HG03460 (cell line): ENCODE results near the gene NEGR1.
"Not testable (repeated sequence)": the region's sequence is repeated elsewhere in the genome, so short reads cannot be mapped to it uniquely, and the experiment has no call there.

ENCODE experiments used
- ATAC-seq: cut with Tn5 transposase; IDR thresholded peaks from one replicate; pipeline ENCODE4 v1.9.1; 2021; ENCODE audit not compliant: unreplicated experiment

Gene NEGR1

GRCh38 chr1:72282271-72283021 lies at the start of gene NEGR1:
NEGR1 (minus strand) TSS chr1:72282539.
- ATAC-seq = peak; percentile 68

DNA sequence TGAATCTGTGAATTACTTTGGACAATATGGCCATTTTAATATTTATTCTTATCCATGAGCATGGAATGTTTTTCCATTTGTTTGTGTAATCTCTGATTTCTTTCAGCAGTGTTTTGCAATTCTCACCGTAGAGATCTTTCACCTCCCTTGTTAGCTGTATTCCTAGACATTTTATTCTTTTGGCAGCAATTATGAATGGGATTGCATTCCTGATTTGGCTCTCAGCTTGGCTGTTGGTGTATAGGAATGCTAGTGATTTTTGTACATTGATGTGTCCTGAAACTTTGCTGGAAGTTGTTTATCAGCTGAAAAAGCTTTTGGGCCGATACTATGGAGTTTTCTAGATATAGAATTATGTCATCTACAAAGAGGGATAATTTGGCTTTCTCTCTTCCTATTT lies 44.2 kb upstream of the NEGR1 start:
- ATAC-seq = no peak

DNA sequence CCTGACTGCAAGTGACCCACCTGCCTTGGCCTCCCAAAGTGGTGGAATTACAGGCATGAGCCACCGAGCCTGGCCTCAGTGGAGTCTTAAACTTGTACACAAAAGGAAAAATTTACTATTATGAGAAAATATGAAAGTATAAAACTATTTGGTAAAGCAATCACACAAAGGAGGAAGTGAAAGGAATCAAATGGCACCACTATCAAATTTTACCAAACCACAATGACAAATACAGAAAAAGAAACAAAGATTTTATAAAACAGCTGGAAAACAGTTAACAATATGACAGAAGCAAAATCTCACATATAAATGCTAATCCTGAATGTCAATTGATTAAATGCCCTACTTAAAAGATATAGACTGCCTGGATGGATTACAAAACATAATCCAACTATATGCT lies 42.1 kb upstream of the NEGR1 start:
- ATAC-seq = no peak

DNA sequence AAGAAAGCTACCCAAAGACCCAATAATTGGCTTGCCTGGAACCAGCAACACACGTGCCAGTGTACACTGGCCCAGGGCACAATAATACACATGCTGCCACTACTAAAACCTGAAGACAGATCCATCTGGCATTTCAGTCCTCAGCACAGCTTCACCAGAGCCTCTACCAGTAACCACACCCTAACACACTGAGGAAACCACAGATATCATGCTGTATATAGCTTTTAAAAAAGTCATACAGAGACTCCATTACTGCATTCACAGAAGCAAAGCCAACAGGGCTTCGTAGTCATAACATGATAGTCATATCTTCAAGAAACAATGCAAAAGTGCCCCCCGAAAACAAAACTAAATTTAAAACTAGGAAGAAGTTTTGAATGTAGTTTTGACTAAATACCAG lies 40.6 kb upstream of the NEGR1 start:
- ATAC-seq = no peak

DNA sequence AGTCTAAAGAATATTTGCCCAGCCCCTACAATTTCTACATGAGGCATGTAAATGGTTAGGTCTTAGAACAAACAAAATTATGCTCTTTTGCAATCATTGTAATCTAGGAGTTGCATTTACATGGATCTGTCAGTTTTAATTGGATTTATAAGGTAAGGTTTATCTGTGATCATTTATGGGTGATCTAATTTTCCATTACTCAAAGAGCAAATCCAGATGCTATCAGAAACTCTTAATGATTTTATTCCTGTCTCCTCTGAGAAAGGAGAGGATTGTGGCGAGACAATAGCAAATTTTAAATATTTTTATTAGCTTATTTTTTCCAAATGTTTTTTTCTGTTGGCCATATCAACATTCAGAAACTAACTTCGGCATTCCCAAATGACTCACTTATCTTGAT lies 14.2 kb upstream of the NEGR1 start:
- ATAC-seq = no peak

DNA sequence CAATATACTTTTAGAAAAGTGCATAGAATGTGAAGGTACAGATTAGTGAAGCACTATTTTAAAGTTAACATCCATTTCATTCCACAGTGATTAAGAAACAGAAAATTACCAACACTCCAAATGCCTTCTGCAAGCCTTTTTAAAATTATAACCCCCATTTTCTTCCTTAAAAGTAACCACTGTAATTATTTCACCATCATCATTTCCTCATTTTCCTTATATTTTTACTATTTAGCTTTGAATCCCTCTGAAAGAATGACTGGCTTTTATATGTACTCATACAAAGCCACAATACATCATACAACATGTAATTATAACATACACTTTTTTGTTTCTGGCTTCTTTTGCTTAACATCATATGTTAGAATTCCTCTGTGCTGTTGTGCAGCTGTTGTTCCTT lies 6.5 kb upstream of the NEGR1 start:
- ATAC-seq = no peak

- no peak for ATAC-seq
Observed at GRCh38 chr1:72286401-72286800, 4.1 kb upstream of the NEGR1 start.

GRCh38 chr1:72285074-72285425 lies 2.7 kb upstream of the NEGR1 start:
- ATAC-seq = no peak

GRCh38 chr1:72284348-72285073 lies 2.2 kb upstream of the NEGR1 start:
- ATAC-seq = peak; percentile 45

DNA sequence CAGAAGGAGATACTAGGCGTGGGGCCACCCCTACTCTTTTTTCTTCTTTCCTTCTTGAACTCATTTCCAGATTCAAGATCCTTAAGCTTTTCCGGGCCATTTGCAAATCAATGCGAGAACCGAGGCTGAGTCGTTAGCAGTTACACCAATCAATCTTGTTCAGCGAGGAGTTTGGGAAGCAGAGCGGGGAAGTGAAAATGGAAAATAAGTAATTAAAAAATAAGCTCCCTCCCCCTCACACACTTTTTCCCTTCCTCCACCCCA lies 1.7 kb upstream of the NEGR1 start:
- ATAC-seq = no peak

GRCh38 chr1:72283307-72284083 lies 1.2 kb upstream of the NEGR1 start:
- no peak for ATAC-seq

DNA sequence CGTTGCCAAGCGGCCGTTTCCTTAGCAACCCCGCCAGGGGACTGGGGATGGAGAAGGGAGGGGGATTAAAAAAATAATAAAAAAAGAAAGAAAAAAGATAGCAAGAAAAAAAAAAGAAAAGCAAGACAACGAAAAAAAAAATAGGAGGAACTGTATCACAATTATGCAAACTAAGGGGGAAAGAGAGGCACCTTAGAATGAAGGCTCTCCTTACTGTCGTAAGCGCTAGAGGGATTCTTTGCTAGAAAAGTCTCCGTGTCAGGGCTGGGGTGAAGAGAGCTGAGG lies 625 bp upstream of the NEGR1 start:
- ATAC-seq = peak; percentile 8

- no peak for ATAC-seq
Observed at GRCh38 chr1:72281637-72282270, 585 bp downstream of the NEGR1 start.

DNA sequence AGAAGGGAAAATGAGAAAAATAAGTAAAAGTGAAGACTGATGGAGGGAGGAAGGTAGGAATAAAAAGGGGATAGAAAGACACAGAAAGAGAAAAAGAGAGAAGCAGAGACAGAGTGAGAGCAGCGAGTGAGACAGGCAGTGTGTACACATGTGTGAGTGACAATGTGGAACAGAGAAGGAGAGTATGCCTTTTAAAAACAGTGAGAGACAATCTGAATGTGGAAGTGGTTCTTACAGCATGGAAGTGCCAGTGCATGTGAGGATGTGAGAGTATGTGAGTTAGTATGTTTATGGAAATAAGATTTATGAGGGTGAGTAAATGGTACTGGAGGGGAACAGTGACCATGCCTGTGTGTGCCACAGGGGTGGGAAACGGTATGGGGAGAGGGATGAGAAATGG lies 1.2 kb downstream of the NEGR1 start:
- no peak for ATAC-seq

DNA sequence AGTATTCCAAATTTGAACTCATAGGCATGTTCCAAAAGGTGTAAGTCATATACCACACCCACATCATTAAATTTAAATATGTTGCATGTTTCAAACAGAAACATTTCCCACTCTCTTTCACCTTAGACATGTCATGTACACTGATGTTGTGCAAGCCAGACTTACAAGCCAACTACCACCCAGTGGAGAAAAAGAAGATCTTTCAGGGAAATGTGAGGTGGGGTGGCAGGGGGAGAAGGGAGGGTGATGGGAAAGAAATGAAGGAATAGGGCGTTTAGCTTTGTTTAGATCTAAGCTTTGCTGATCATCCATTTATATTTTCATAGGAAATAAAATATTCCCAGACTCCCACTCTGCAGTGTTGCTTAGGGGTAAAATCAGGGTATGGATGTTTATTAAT lies 1.6 kb downstream of the NEGR1 start:
- no peak for ATAC-seq

- no peak for ATAC-seq
Observed at GRCh38 chr1:72280131-72280530, 2.2 kb downstream of the NEGR1 start.

GRCh38 chr1:72278461-72278860 lies 3.9 kb downstream of the NEGR1 start:
- no peak for ATAC-seq

- no peak for ATAC-seq
Observed at GRCh38 chr1:72271555-72272085, 10.7 kb downstream of the NEGR1 start.

- no peak for ATAC-seq
Observed at GRCh38 chr1:72262735-72263134, 19.6 kb downstream of the NEGR1 start.

- no peak for ATAC-seq
Observed at GRCh38 chr1:72253132-72253531, 29.2 kb downstream of the NEGR1 start.

GRCh38 chr1:72241397-72241796 lies 40.9 kb downstream of the NEGR1 start:
- no peak for ATAC-seq

DNA sequence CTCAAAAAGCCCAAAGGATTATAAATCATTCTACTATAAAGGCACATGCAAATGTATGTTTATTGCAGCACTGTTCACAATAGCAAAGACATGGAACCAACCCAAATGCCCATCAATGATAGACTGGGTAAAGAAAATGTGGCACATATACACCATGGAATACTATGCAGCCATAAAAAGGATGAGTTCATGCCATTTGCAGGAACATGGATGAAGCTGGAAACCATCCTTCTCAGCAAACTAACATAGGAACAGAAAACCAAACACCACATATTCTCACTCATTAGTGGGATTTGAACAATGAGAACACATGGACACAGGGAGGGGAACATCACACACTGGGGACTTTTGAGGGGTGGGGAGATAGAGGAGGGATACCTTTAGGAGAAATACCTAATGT lies 46.4 kb downstream of the NEGR1 start:
- not testable (repeated sequence) for ATAC-seq
